ENCODE measurements around the gene NT5C1A.

NT5C1A gene

DNA sequence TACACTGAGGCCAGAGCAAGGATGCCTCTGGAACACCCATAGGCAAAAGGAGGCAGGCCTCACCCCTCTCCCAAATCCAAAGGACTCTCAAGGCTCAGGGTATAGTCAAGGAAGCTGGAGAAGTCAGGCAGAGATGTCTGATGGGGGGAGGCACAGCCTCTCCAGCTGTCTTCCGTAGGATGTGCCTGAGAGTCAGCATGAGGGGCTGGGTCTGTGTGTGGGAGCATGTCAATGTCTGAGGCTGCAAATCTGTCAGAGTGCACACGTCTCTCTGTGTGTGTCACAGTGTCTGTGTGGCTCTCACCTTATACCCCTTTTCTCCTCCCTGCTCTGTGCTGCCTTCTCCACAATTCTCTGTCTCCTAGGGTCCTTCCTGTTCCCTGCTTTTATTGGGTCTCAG is 15.3 kb upstream of the NT5C1A start:
- TF ChIP-seq CEBPB (IDR thresholded peaks at IDR 0.05) (no peak), EP300 (IDR thresholded peaks at IDR 0.05; ENCODE audit: borderline replicate concordance) (no peak), YY1 (IDR thresholded peaks at IDR 0.05; ENCODE audit: low read depth) (no peak), TCF12 (IDR thresholded peaks at IDR 0.05; ENCODE audit: low read depth) (no peak), EGR1 (IDR thresholded peaks at IDR 0.05) (no peak), TAF1 (IDR thresholded peaks at IDR 0.05; ENCODE audit: low read depth) (no peak), RAD21 (IDR thresholded peaks at IDR 0.05; ENCODE audit: low read depth) (no peak), ZBTB7A (IDR thresholded peaks at IDR 0.05; ENCODE audit: low read depth) (no peak), FOXM1 (IDR thresholded peaks at IDR 0.05; ENCODE audit: borderline replicate concordance, low read depth) (no peak), CREB1 (IDR thresholded peaks at IDR 0.05; ENCODE audit: low read depth) (no peak), TEAD4 (IDR thresholded peaks at IDR 0.05) (no peak), NFIC (IDR thresholded peaks at IDR 0.05) (no peak)
- TF ChIP-seq, protein P1, sequence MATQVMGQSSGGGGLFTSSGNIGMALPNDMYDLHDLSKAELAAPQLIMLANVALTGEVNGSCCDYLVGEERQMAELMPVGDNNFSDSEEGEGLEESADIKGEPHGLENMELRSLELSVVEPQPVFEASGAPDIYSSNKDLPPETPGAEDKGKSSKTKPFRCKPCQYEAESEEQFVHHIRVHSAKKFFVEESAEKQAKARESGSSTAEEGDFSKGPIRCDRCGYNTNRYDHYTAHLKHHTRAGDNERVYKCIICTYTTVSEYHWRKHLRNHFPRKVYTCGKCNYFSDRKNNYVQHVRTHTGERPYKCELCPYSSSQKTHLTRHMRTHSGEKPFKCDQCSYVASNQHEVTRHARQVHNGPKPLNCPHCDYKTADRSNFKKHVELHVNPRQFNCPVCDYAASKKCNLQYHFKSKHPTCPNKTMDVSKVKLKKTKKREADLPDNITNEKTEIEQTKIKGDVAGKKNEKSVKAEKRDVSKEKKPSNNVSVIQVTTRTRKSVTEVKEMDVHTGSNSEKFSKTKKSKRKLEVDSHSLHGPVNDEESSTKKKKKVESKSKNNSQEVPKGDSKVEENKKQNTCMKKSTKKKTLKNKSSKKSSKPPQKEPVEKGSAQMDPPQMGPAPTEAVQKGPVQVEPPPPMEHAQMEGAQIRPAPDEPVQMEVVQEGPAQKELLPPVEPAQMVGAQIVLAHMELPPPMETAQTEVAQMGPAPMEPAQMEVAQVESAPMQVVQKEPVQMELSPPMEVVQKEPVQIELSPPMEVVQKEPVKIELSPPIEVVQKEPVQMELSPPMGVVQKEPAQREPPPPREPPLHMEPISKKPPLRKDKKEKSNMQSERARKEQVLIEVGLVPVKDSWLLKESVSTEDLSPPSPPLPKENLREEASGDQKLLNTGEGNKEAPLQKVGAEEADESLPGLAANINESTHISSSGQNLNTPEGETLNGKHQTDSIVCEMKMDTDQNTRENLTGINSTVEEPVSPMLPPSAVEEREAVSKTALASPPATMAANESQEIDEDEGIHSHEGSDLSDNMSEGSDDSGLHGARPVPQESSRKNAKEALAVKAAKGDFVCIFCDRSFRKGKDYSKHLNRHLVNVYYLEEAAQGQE (IDR thresholded peaks at IDR 0.05; ENCODE audit: low read depth), result no peak
- TF ChIP-seq, protein P2, sequence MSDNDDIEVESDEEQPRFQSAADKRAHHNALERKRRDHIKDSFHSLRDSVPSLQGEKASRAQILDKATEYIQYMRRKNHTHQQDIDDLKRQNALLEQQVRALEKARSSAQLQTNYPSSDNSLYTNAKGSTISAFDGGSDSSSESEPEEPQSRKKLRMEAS (IDR thresholded peaks at IDR 0.05), result no peak
- TF ChIP-seq, protein P3, sequence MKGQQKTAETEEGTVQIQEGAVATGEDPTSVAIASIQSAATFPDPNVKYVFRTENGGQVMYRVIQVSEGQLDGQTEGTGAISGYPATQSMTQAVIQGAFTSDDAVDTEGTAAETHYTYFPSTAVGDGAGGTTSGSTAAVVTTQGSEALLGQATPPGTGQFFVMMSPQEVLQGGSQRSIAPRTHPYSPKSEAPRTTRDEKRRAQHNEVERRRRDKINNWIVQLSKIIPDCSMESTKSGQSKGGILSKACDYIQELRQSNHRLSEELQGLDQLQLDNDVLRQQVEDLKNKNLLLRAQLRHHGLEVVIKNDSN (IDR thresholded peaks at IDR 0.05), result no peak

DNA sequence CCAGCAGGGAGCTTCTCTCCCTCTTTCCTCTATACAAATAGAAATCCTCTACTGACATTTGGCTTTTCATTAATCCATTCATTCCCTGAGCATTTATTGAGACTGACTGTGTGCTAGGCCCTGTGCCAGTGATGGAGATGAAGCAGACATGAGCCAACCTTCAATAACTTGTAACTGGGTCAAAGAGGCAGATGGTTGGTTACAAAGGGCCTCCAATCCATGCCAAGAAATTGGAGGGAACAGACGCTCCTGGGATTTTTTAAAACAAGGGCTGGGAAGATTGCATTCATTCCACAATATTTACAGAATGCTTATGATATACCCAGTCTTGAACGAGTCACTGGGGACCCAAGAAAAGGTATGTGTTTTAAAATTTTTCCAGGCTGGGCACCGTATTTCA is 13.2 kb upstream of the NT5C1A start:
- TF ChIP-seq RAD21 (IDR thresholded peaks at IDR 0.05; ENCODE audit: low read depth) (no peak), NFIC (IDR thresholded peaks at IDR 0.05) (no peak), YY1 (IDR thresholded peaks at IDR 0.05; ENCODE audit: low read depth) (no peak), CEBPB (IDR thresholded peaks at IDR 0.05) (no peak), ZBTB7A (IDR thresholded peaks at IDR 0.05; ENCODE audit: low read depth) (no peak), EGR1 (IDR thresholded peaks at IDR 0.05) (no peak), CREB1 (IDR thresholded peaks at IDR 0.05; ENCODE audit: low read depth) (no peak), TEAD4 (IDR thresholded peaks at IDR 0.05) (no peak), FOXM1 (IDR thresholded peaks at IDR 0.05; ENCODE audit: borderline replicate concordance, low read depth) (no peak), TCF12 (IDR thresholded peaks at IDR 0.05; ENCODE audit: low read depth) (no peak), EP300 (IDR thresholded peaks at IDR 0.05; ENCODE audit: borderline replicate concordance) (no peak), TAF1 (IDR thresholded peaks at IDR 0.05; ENCODE audit: low read depth) (no peak)
- TF ChIP-seq, protein P2 (IDR thresholded peaks at IDR 0.05), result no peak
- TF ChIP-seq, protein P1 (IDR thresholded peaks at IDR 0.05; ENCODE audit: low read depth), result no peak
- TF ChIP-seq, protein P3 (IDR thresholded peaks at IDR 0.05), result no peak

DNA sequence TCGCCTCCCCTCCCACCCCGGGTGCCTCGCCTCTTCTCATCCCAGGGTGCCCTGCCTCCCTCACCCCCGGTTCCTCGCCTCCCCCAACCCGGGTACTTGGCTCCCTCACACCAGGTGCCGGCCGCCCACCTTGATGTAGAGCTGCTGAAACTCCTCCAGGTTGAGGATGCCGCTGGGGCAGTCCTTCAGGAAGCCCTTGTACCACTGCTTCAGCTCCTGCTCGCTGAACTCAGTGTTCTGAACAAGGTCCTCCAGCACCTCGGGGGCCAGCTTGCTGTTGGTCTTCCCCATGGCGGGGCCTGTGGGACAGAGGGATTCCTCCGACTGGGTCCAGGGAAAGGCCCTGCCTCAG is 12.4 kb upstream of the NT5C1A start:
- TF ChIP-seq NFIC (IDR thresholded peaks at IDR 0.05), result no peak
- TF ChIP-seq TCF12 (IDR thresholded peaks at IDR 0.05; ENCODE audit: low read depth), result no peak
- TF ChIP-seq, protein P3 (IDR thresholded peaks at IDR 0.05), result no peak
- TF ChIP-seq, protein P1 (IDR thresholded peaks at IDR 0.05; ENCODE audit: low read depth), result no peak
- no peak for TF ChIP-seq FOXM1 (IDR thresholded peaks at IDR 0.05; ENCODE audit: borderline replicate concordance, low read depth)
- no peak for TF ChIP-seq TAF1 (IDR thresholded peaks at IDR 0.05; ENCODE audit: low read depth)
- no peak for TF ChIP-seq ZBTB7A (IDR thresholded peaks at IDR 0.05; ENCODE audit: low read depth)
- no peak for TF ChIP-seq YY1 (IDR thresholded peaks at IDR 0.05; ENCODE audit: low read depth)
- no peak for TF ChIP-seq EGR1 (IDR thresholded peaks at IDR 0.05)
- TF ChIP-seq EP300 (IDR thresholded peaks at IDR 0.05; ENCODE audit: borderline replicate concordance), result no peak
- TF ChIP-seq CEBPB (IDR thresholded peaks at IDR 0.05), result no peak
- no peak for TF ChIP-seq RAD21 (IDR thresholded peaks at IDR 0.05; ENCODE audit: low read depth)
- TF ChIP-seq CREB1 (IDR thresholded peaks at IDR 0.05; ENCODE audit: low read depth), result no peak
